Tibial artery (tissue), 4 donors: Measurements from ENCODE around the gene FETUB.

ENCODE experiments used
- DNase-seq, 2 donors: peaks; one replicate each; pipeline ENCODE4 v3.0.0-alpha.2; 2019
- H3K27ac ChIP-seq, 2 donors: fragments of 200-600 bp; sonication (generic) in 1 of 2; 1 replicate in 1 of 2; 2 replicates in 1 of 2; pipeline ENCODE4 v1.5.1; 2018 to 2019; ENCODE audit warnings: mild to moderate bottlenecking in 1 of 2
- H3K27me3 ChIP-seq, 2 donors: fragments of 200-600 bp; sonication (generic) in 1 of 2; one replicate each; pipeline versions ENCODE4 v1.5.1 to v1.6.0; 2016 to 2019
- H3K36me3 ChIP-seq, 3 donors: fragments of 200-600 bp; sonication (generic) in 2 of 3; one replicate each; pipeline ENCODE4 v1.5.1; 2016 to 2019; ENCODE audit warnings: mild to moderate bottlenecking in 2 of 3
- H3K4me1 ChIP-seq, 4 donors: fragments of 200-600 bp; sonication (generic) in 2 of 4; 1 replicate in 3 of 4; 2 replicates in 1 of 4; pipeline ENCODE4 v1.5.1; 2016 to 2019
- H3K4me3 ChIP-seq, 2 donors: fragments of 200-600 bp; sonication (generic) in 1 of 2; 1 replicate in 1 of 2; 2 replicates in 1 of 2; pipeline ENCODE4 v1.5.1; 2018 to 2019; ENCODE audit warnings: mild to moderate bottlenecking in 2 of 2
- H3K9me3 ChIP-seq, 3 donors: fragments of 200-600 bp; sonication (generic) in 1 of 3; one replicate each; pipeline ENCODE4 v1.5.1; 2016 to 2019
- CTCF ChIP-seq, 2 experiments: fragments of 200-600 bp in 1 of 2; fragments of 450-650 bp in 1 of 2; IDR thresholded peaks; one replicate each; pipeline ENCODE4 v1.5.1; 2017 to 2019; ENCODE audit warnings: antibody characterized with exemption in 2 of 2, mild to moderate bottlenecking in 1 of 2, moderate library complexity in 1 of 2
- intact Hi-C: fragments of 100-400 bp; cut with DNase I; formaldehyde crosslinking; loops from one replicate; pipeline ENCODE4 v1.15.0; 2023; ENCODE audit warnings: low total_unique reads

Gene FETUB

GRCh38 chr3:186642014-186642413 is 1.8 kb downstream of the FETUB start:
- Histone ChIP-seq H3K36me3 (no peaks in the 10 kb centered on the region), H3K27ac (no peak overlapping the region), H3K4me1 (peaks cover 0 to 9% (median 2%) of the 10 kb centered on the region in 4 donors), H3K9me3 (no peaks in the 10 kb centered on the region), H3K27me3 (peaks cover 0 to 12% of the 10 kb centered on the region in 2 donors), H3K4me3 (no peak overlapping the region)
- intact Hi-C loops, result no loop called here
- TF ChIP-seq CTCF (IDR thresholded peaks at IDR 0.05), result no peak
- DNase-seq, result no peak

- intact Hi-C loops, result no loop called here
- H3K36me3 ChIP-seq, result no peaks in the 10 kb centered on the region
- H3K4me1 ChIP-seq, result peaks cover 0 to 9% (median 2%) of the 10 kb centered on the region in 4 donors
- no peak for DNase-seq
- H3K27ac ChIP-seq, result no peak overlapping the region
- TF ChIP-seq CTCF (IDR thresholded peaks at IDR 0.05), result no peak
- peaks cover 0 to 5% of the 10 kb centered on the region in 2 donors for H3K27me3 ChIP-seq
- no peaks in the 10 kb centered on the region for H3K9me3 ChIP-seq
- no peak overlapping the region for H3K4me3 ChIP-seq
Observed at GRCh38 chr3:186643493-186643892, 3.3 kb downstream of the FETUB start.

- no peaks in the 10 kb centered on the region for H3K9me3 ChIP-seq
- DNase-seq, result no peak
- intact Hi-C loops, result no loop called here
- H3K27ac ChIP-seq, result no peak overlapping the region
- H3K4me3 ChIP-seq, result no peak overlapping the region
- H3K27me3 ChIP-seq, result peaks cover 0 to 9% of the 10 kb centered on the region in 2 donors
- no peak for TF ChIP-seq CTCF (IDR thresholded peaks at IDR 0.05)
- H3K36me3 ChIP-seq, result no peaks in the 10 kb centered on the region
- peaks cover 0 to 9% (median 2%) of the 10 kb centered on the region in 4 donors for H3K4me1 ChIP-seq
Observed at GRCh38 chr3:186644683-186645082, 4.5 kb downstream of the FETUB start.

GRCh38 chr3:186646106-186646505 is 5.9 kb downstream of the FETUB start:
- intact Hi-C loops, result no loop called here
- TF ChIP-seq CTCF (IDR thresholded peaks at IDR 0.05), result no peak
- Histone ChIP-seq H3K27me3 (peaks cover 0 to 9% of the 10 kb centered on the region in 2 donors), H3K27ac (no peak overlapping the region), H3K4me1 (no peaks in the 10 kb centered on the region), H3K9me3 (no peaks in the 10 kb centered on the region), H3K4me3 (no peak overlapping the region), H3K36me3 (no peaks in the 10 kb centered on the region)
- no peak for DNase-seq

- Histone ChIP-seq H3K4me3 (no peak overlapping the region), H3K36me3 (no peaks in the 10 kb centered on the region), H3K27me3 (peaks cover 0 to 9% of the 10 kb centered on the region in 2 donors), H3K4me1 (no peaks in the 10 kb centered on the region), H3K9me3 (no peaks in the 10 kb centered on the region), H3K27ac (no peak overlapping the region)
- DNase-seq, result no peak
- intact Hi-C loops, result no loop called here
- no peak for TF ChIP-seq CTCF (IDR thresholded peaks at IDR 0.05)
Observed at GRCh38 chr3:186646841-186647240, 6.6 kb downstream of the FETUB start.

GRCh38 chr3:186648851-186649250 is 8.7 kb downstream of the FETUB start:
- no peaks in the 10 kb centered on the region for H3K36me3 ChIP-seq
- H3K4me3 ChIP-seq, result no peak overlapping the region
- no peaks in the 10 kb centered on the region for H3K9me3 ChIP-seq
- intact Hi-C loops, result no loop called here
- no peak overlapping the region for H3K27ac ChIP-seq
- no peak for TF ChIP-seq CTCF (IDR thresholded peaks at IDR 0.05)
- H3K4me1 ChIP-seq, result no peaks in the 10 kb centered on the region
- no peak for DNase-seq
- H3K27me3 ChIP-seq, result peaks cover 0 to 14% of the 10 kb centered on the region in 2 donors
